CD4-positive, alpha-beta T cell (primary cell): ENCODE results near the gene ZNF430. TPM values are rescaled to one million over a fixed set of nuclear protein-coding genes. Genes with fewer than 3 reads are reported as not detected.

Experiments
- ATAC-seq: fragments of 200-7000 bp; cut with Tn5 transposase; one replicate; pipeline ENCODE4 v1.10.0; 2022; ENCODE audit warnings: mild to moderate bottlenecking; ENCODE audit not compliant: poor library complexity
- CTCF ChIA-PET: fragments of 350-600 bp; sonication (Branson Sonifier 250); formaldehyde crosslinking; loops from one replicate; lab custom pipeline; 2021; ENCODE audit warnings: antibody characterized with exemption, inconsistent platforms; lab: Charles Lee
- POLR2A ChIA-PET: fragments of 350-600 bp; sonication (Branson Sonifier 250); formaldehyde crosslinking; loops from one replicate; lab custom pipeline; 2021; ENCODE audit warnings: antibody characterized with exemption, inconsistent platforms; lab: Charles Lee
- DNase-seq, 14 experiments: peaks; one replicate each; pipeline ENCODE4 v3.0.0-alpha.2; 2013 to 2020; ENCODE audit warnings: mixed read lengths in 2 of 14
- H3K27ac ChIP-seq, 2 donors: one replicate each; pipeline versions ENCODE4 v1.5.1 to v1.7.0; 2013; ENCODE audit warnings: low read length in 2 of 2, low read depth in 1 of 2, mild to moderate bottlenecking in 1 of 2
- H3K27me3 ChIP-seq, 2 experiments: 1 replicate in 1 of 2; 2 replicates in 1 of 2; pipeline versions ENCODE4 v1.6.1 to v1.7.0; 2013; ENCODE audit warnings: low read length in 2 of 2, control low read depth in 1 of 2, mild to moderate bottlenecking in 1 of 2, moderate library complexity in 1 of 2; ENCODE audit not compliant: insufficient read depth in 2 of 2, control insufficient read depth in 1 of 2
- H3K36me3 ChIP-seq: one replicate; pipeline ENCODE4 v1.6.1; 2013; ENCODE audit warnings: low read length, control low read depth; ENCODE audit not compliant: insufficient read depth
- H3K4me1 ChIP-seq: one replicate; pipeline ENCODE4 v1.6.1; 2013; ENCODE audit warnings: low read length, control low read depth; ENCODE audit not compliant: insufficient read depth
- H3K4me3 ChIP-seq: one replicate; pipeline ENCODE4 v1.5.1; 2013; ENCODE audit warnings: mild to moderate bottlenecking, low read length, moderate library complexity
- H3K9me3 ChIP-seq, 2 experiments: 1 replicate in 1 of 2; 2 replicates in 1 of 2; pipeline versions ENCODE4 v1.6.1 to v1.7.0; 2013; ENCODE audit warnings: low read length in 2 of 2, mild to moderate bottlenecking in 2 of 2, control low read depth in 1 of 2, moderate library complexity in 1 of 2; ENCODE audit not compliant: control insufficient read depth in 1 of 2, insufficient read depth in 1 of 2
- H3K27ac Mint-ChIP-seq: one replicate; pipeline ENCODE4 v1.8.0; 2020; ENCODE audit warnings: mixed read lengths
- H3K27me3 Mint-ChIP-seq: one replicate; pipeline ENCODE4 v1.8.0; 2021; ENCODE audit warnings: mixed read lengths
- H3K36me3 Mint-ChIP-seq: one replicate; pipeline ENCODE4 v1.8.0; 2021; ENCODE audit warnings: low read depth, mixed read lengths
- H3K4me1 Mint-ChIP-seq: one replicate; pipeline ENCODE4 v1.8.0; 2021; ENCODE audit warnings: low read depth, mixed read lengths
- H3K4me3 Mint-ChIP-seq: one replicate; pipeline ENCODE4 v1.8.0; 2020; ENCODE audit warnings: mild to moderate bottlenecking, mixed read lengths
- H3K9me3 Mint-ChIP-seq: one replicate; pipeline ENCODE4 v1.8.0; 2020; ENCODE audit warnings: mixed read lengths
- CTCF ChIP-seq: fragments of 200-600 bp; IDR thresholded peaks from one replicate; pipeline ENCODE4 v1.8.0; 2022; ENCODE audit warnings: antibody characterized with exemption, mild to moderate bottlenecking
- intact Hi-C, 2 experiments: fragments of 100-400 bp; cut with DNase I in 1 of 2; cut with micrococcal nuclease in 1 of 2; formaldehyde crosslinking; loops; one replicate each; pipeline versions ENCODE4 v1.15.1 to v1.9.0; 2023 to 2025; cut with DNase I, micrococcal nuclease
- total RNA-seq, 174 experiments: library from RNA in 2 of 174; stranded (reverse) in 2 of 174; gene quantifications; one replicate each; pipeline ENCODE4 v1.2.3 and lab custom pipeline; 2021 to 2026

The ZNF430 gene
- total RNA-seq, 2 experiments from 2014 or later: 40.5 to 43.8 TPM

GRCh38 chr19:21052902-21053301 is 32.4 kb downstream of the ZNF430 start:
- intact Hi-C loops: loop anchor here in 1 of 2 experiments (10.0 kb wide), 1 partner anchor 232 kb away; no protein-coding TSS in a partner anchor
- Mint-ChIP-seq H3K9me3 (peaks cover 14% of the 10 kb centered on the region), H3K4me1 (no peaks in the 10 kb centered on the region), H3K36me3 (peaks cover 90% of the 10 kb centered on the region), H3K4me3 (no peak overlapping the region), H3K27ac (no peak overlapping the region), H3K27me3 (no peaks in the 10 kb centered on the region)
- ATAC-seq: no peak
- Histone ChIP-seq H3K4me1 (no peaks in the 10 kb centered on the region), H3K27me3 (no peaks in the 10 kb centered on the region), H3K4me3 (no peak overlapping the region), H3K27ac (no peak overlapping the region), H3K9me3 (peaks cover 49 to 68% of the 10 kb centered on the region in 2 experiments), H3K36me3 (peaks cover 77% of the 10 kb centered on the region)
- DNase-seq: no peak
- POLR2A ChIA-PET: no interaction called here
- no peak for TF ChIP-seq CTCF
- CTCF ChIA-PET: no interaction called here

- Mint-ChIP-seq H3K36me3 (peaks cover 54% of the 10 kb centered on the region), H3K4me3 (no peak overlapping the region), H3K9me3 (no peaks in the 10 kb centered on the region), H3K4me1 (no peaks in the 10 kb centered on the region), H3K27me3 (no peaks in the 10 kb centered on the region), H3K27ac (no peak overlapping the region)
- TF ChIP-seq CTCF: no peak
- Histone ChIP-seq H3K27me3 (no peaks in the 10 kb centered on the region), H3K4me1 (no peaks in the 10 kb centered on the region), H3K9me3 (peaks cover 15 to 46% of the 10 kb centered on the region in 2 experiments), H3K4me3 (no peak overlapping the region), H3K27ac (no peak overlapping the region), H3K36me3 (peaks cover 13% of the 10 kb centered on the region)
- intact Hi-C loops: no loop called here
- POLR2A ChIA-PET: no interaction called here
- CTCF ChIA-PET: no interaction called here
- DNase-seq: no peak
- no peak for ATAC-seq
These were observed 44.9 kb downstream of the ZNF430 start for GRCh38 chr19:21065336-21065735.

- Histone ChIP-seq H3K4me3 (peak within 1 kb of the TSS; percentile 85), H3K36me3 (no peaks in the 10 kb centered on the region), H3K9me3 (no peaks in the 10 kb centered on the region), H3K4me1 (peaks cover 10% of the 10 kb centered on the region), H3K27me3 (no peaks in the 10 kb centered on the region), H3K27ac (peak within 1 kb of the TSS in 1 of 2 donors; percentile 26)
- peak within 1 kb of the TSS; percentile 95 for H3K27ac Mint-ChIP-seq
- intact Hi-C loops: loop anchor here (2.0 to 5.0 kb wide), 4 partner anchors 59 to 843 kb away; partner anchors contain the start of genes ZNF430 (in 2 of the 2) and ZNF85 (in 1 of the 2)
- peaks cover 4% of the 10 kb centered on the region for H3K4me1 Mint-ChIP-seq
- no peak for TF ChIP-seq CTCF
- no peaks in the 10 kb centered on the region for H3K27me3 Mint-ChIP-seq
- peak; percentile 99 for ATAC-seq
- peaks cover 33% of the 10 kb centered on the region for H3K36me3 Mint-ChIP-seq
- DNase-seq: peak; percentile 57 to 93 (median 74)
- CTCF ChIA-PET: no interaction called here
- peak within 1 kb of the TSS; percentile 100 for H3K4me3 Mint-ChIP-seq
- H3K9me3 Mint-ChIP-seq: no peaks in the 10 kb centered on the region
- POLR2A ChIA-PET: interaction anchor here (0.6 to 3.5 kb wide), 15 partner anchors 58 to 1217 kb away, joined by 3 to 17 read pairs (median 5); partner anchors contain the start of genes ZNF253, ZNF429, ZNF430 and ZNF431
These were observed 61.8 kb downstream of the ZNF430 start, which contains the start of gene ZNF714 for GRCh38 chr19:21082011-21082975. TSS of gene ZNF714 (plus strand) at chr19:21082203. CDS start at chr19:21098269, 16,066 bp downstream.
